Endodermal cell (in vitro differentiated cells): ENCODE results near the gene PRKX. TPM values are rescaled to one million over a fixed set of nuclear protein-coding genes. Genes with fewer than 3 reads are reported as not detected.
"Not testable (repeated sequence)": the region's sequence is repeated elsewhere in the genome, so short reads cannot be mapped to it uniquely, and the experiment has no call there.

Experiments
- DNase-seq: peaks from one replicate; pipeline ENCODE4 v3.0.0-alpha.2; 2017
- H3K27ac ChIP-seq: 2 replicates; pipeline ENCODE4 v1.5.1; 2013; ENCODE audit warnings: mild to moderate bottlenecking, low read depth, low read length, moderate library complexity
- H3K27me3 ChIP-seq: 2 replicates; pipeline ENCODE4 v1.6.1; 2013; ENCODE audit warnings: mild to moderate bottlenecking, low read length, moderate library complexity; ENCODE audit not compliant: insufficient read depth, control insufficient read depth, poor library complexity, severe bottlenecking
- H3K36me3 ChIP-seq: 2 replicates; pipeline ENCODE4 v1.7.0; 2013; ENCODE audit warnings: mild to moderate bottlenecking, low read length, moderate library complexity; ENCODE audit not compliant: control insufficient read depth, insufficient read depth
- H3K4me1 ChIP-seq: one replicate; pipeline ENCODE4 v1.7.0; 2013; ENCODE audit warnings: low read length; ENCODE audit not compliant: control insufficient read depth, insufficient read depth
- H3K4me3 ChIP-seq: 2 replicates; pipeline ENCODE4 v1.5.1; 2013; ENCODE audit warnings: mild to moderate bottlenecking, low read length, moderate library complexity
- H3K9ac ChIP-seq: 2 replicates; pipeline ENCODE4 v1.6.1; 2013; ENCODE audit warnings: mild to moderate bottlenecking, low read length, moderate library complexity; ENCODE audit not compliant: poor library complexity, severe bottlenecking; ENCODE audit errors: extremely low read depth
- H3K9me3 ChIP-seq: 2 replicates; pipeline ENCODE4 v1.6.1; 2013; ENCODE audit warnings: mild to moderate bottlenecking, low read length, moderate library complexity; ENCODE audit not compliant: control insufficient read depth
- H3K27ac Mint-ChIP-seq: 2 replicates; pipeline ENCODE4 v1.8.0; 2020; ENCODE audit warnings: mixed read lengths
- H3K27me3 Mint-ChIP-seq: 2 replicates; pipeline ENCODE4 v1.8.0; 2021; ENCODE audit warnings: mild to moderate bottlenecking, mixed read lengths; ENCODE audit not compliant: insufficient read depth
- H3K36me3 Mint-ChIP-seq: 2 replicates; pipeline ENCODE4 v1.8.0; 2020; ENCODE audit warnings: low read depth, mixed read lengths
- H3K4me1 Mint-ChIP-seq: 2 replicates; pipeline ENCODE4 v1.8.0; 2020; ENCODE audit warnings: mixed read lengths
- H3K4me3 Mint-ChIP-seq: 2 replicates; pipeline ENCODE4 v1.8.0; 2020; ENCODE audit warnings: mild to moderate bottlenecking, moderate library complexity, mixed read lengths
- H3K9me3 Mint-ChIP-seq: 2 replicates; pipeline ENCODE4 v1.8.0; 2020; ENCODE audit warnings: mild to moderate bottlenecking, mixed read lengths
- WGBS, 2 experiments: methylation state at CpG; one replicate each; pipeline versions ENCODE4 v1.1.5 to v1.1.7; 2013; ENCODE audit warnings: missing lambda C conversion rate in 2 of 2, mixed read lengths in 1 of 2; ENCODE audit not compliant: insufficient coverage in 1 of 2, insufficient read length in 1 of 2; 5-methylcytosine and 5-hydroxymethylcytosine counted together
- total RNA-seq, 2 donors: library from RNA; stranded (reverse); fragmentation: NEBNext Ultra II Directional in 1 of 2; extraction: Animal tissue kit (Norgen Biotek cat#: 25700) in 1 of 2; gene quantifications; 2 replicates in 1 of 2; 3 replicates in 1 of 2; pipeline ENCODE4 v1.2.1, GENCODE V29; 2021
- TF ChIP-seq, protein P1 (sequence below): fragments of 200-600 bp; sonication (generic); conservative IDR thresholded peaks from 2 replicates; pipeline ENCODE4 v1.5.0; 2021; ENCODE audit warnings: antibody characterized with exemption, mild to moderate bottlenecking

The PRKX gene
- total RNA-seq, 2 donors from 2014 or later, result 24.7 to 73.7 TPM

DNA sequence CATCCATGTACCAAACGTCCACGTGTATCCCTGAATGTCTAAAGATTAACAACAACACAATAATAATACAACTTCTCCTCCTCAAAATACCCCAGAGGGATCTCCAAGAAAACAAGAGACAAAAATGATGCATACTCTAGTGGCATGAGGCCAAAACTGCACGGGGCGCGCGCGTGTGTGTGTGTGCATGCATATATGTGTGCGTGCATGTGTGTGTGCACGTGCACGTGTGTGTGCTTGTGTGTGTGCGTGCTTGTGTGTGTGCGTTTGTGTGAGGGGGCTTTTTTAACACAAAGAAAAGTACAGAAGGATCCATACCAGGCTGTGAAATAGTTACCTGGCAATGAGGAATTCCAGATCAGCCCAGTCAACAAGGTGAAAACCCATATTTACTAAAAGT is 48.5 kb downstream of the PRKX start:
- no peaks in the 10 kb centered on the region for H3K27me3 ChIP-seq
- TF ChIP-seq, protein P1, sequence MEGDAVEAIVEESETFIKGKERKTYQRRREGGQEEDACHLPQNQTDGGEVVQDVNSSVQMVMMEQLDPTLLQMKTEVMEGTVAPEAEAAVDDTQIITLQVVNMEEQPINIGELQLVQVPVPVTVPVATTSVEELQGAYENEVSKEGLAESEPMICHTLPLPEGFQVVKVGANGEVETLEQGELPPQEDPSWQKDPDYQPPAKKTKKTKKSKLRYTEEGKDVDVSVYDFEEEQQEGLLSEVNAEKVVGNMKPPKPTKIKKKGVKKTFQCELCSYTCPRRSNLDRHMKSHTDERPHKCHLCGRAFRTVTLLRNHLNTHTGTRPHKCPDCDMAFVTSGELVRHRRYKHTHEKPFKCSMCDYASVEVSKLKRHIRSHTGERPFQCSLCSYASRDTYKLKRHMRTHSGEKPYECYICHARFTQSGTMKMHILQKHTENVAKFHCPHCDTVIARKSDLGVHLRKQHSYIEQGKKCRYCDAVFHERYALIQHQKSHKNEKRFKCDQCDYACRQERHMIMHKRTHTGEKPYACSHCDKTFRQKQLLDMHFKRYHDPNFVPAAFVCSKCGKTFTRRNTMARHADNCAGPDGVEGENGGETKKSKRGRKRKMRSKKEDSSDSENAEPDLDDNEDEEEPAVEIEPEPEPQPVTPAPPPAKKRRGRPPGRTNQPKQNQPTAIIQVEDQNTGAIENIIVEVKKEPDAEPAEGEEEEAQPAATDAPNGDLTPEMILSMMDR, result no peak
- H3K4me1 Mint-ChIP-seq, result peaks cover 14% of the 10 kb centered on the region
- H3K36me3 ChIP-seq, result peaks cover 4% of the 10 kb centered on the region
- no peak overlapping the region for H3K27ac ChIP-seq
- WGBS, 2 experiments, result 97% methylated on average over 12 of the region's 12 CpGs; no CpG with 5 or more reads in 1 of the 2 experiments
- no peaks in the 10 kb centered on the region for H3K9me3 ChIP-seq
- no peak for DNase-seq
- no peak overlapping the region for H3K27ac Mint-ChIP-seq
- no peak overlapping the region for H3K4me3 ChIP-seq
- H3K9ac ChIP-seq, result no peak overlapping the region
- no peaks in the 10 kb centered on the region for H3K9me3 Mint-ChIP-seq
- peaks cover 54% of the 10 kb centered on the region for H3K36me3 Mint-ChIP-seq
- H3K4me1 ChIP-seq, result no peaks in the 10 kb centered on the region
- H3K27me3 Mint-ChIP-seq, result peaks cover 2% of the 10 kb centered on the region
- no peak overlapping the region for H3K4me3 Mint-ChIP-seq

- not testable (repeated sequence) for H3K27me3 Mint-ChIP-seq, H3K9me3 Mint-ChIP-seq, H3K9me3 ChIP-seq, H3K27ac ChIP-seq, DNase-seq, H3K9ac ChIP-seq, H3K4me3 ChIP-seq, H3K4me3 Mint-ChIP-seq, H3K36me3 ChIP-seq, H3K27me3 ChIP-seq, H3K4me1 ChIP-seq
- Mint-ChIP-seq H3K27ac (peak overlapping the region; percentile 24), H3K36me3 (peaks cover 44% of the 10 kb centered on the region), H3K4me1 (peaks cover 16% of the 10 kb centered on the region)
- 96% methylated on average over 8 of the region's 9 CpGs; no CpG with 5 or more reads in 1 of the 2 experiments for WGBS, 2 experiments
Measured at GRCh38 chrX:3663576-3664250, 49.7 kb downstream of the PRKX start.

DNA sequence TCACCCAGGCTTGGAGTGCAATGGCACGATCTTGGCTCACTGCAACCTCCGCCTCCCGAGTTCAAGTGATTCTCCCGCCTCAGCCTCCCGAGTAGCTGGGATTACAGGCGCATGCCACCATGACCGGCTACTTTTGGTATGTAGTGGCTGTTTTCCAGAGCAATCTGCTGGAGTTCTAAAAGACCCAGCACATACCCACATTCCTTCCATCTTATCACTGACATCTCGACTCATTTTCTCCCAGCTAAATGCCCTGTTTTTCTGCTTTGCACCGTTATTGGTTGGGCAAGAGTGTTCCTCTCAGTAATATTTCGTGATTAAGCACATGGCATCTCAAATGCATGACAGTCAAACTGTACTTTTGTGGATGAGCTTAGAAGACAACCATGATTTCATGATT is 53.7 kb downstream of the PRKX start:
- Histone ChIP-seq H3K9me3 (no peaks in the 10 kb centered on the region), H3K9ac (no peak overlapping the region), H3K27ac (no peak overlapping the region), H3K36me3 (peaks cover 7% of the 10 kb centered on the region), H3K4me3 (no peak overlapping the region), H3K27me3 (no peaks in the 10 kb centered on the region), H3K4me1 (no peaks in the 10 kb centered on the region)
- Mint-ChIP-seq H3K27ac (no peak overlapping the region), H3K27me3 (peaks cover 2% of the 10 kb centered on the region), H3K4me1 (peaks cover 16% of the 10 kb centered on the region), H3K36me3 (peaks cover 28% of the 10 kb centered on the region), H3K9me3 (no peaks in the 10 kb centered on the region), H3K4me3 (no peak overlapping the region)
- TF ChIP-seq, protein P1, result no peak
- no peak for DNase-seq
- WGBS, 2 experiments, result 88% methylated on average over 4 of the region's 10 CpGs; no CpG with 5 or more reads in 1 of the 2 experiments

DNA sequence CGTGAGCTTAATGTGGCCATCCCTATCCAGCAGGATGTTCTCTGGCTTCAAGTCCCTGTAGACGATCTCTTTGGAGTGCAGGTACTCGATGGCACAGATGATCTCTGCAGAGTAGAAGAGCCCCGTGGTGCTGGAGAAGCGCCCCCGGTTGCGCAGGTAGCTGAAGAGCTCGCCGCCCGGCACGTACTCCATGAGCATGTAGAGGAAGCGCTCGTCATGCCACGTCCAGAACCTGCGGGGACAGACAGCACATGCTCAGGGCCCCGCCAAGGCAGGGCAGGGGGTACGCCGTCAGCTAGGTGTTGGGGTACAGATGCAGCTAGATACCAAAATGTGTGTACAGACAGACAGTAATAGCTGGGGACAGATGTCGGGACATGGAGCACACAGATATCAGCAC is 58.3 kb downstream of the PRKX start:
- Histone ChIP-seq H3K36me3 (peaks cover 15% of the 10 kb centered on the region), H3K4me1 (no peaks in the 10 kb centered on the region), H3K27ac (no peak overlapping the region), H3K27me3 (no peaks in the 10 kb centered on the region), H3K4me3 (no peak overlapping the region), H3K9me3 (no peaks in the 10 kb centered on the region), H3K9ac (no peak overlapping the region)
- Mint-ChIP-seq H3K36me3 (peaks cover 21% of the 10 kb centered on the region), H3K27ac (no peak overlapping the region), H3K4me3 (no peak overlapping the region), H3K27me3 (no peaks in the 10 kb centered on the region), H3K4me1 (peaks cover 3% of the 10 kb centered on the region), H3K9me3 (peaks cover 1% of the 10 kb centered on the region)
- TF ChIP-seq, protein P1, result no peak
- DNase-seq, result no peak
- 93 to 95% methylated on average over 12 to 19 of the region's 19 CpGs for WGBS, 2 experiments
